ENCODE measurements around the gene C19orf85.

DNA sequence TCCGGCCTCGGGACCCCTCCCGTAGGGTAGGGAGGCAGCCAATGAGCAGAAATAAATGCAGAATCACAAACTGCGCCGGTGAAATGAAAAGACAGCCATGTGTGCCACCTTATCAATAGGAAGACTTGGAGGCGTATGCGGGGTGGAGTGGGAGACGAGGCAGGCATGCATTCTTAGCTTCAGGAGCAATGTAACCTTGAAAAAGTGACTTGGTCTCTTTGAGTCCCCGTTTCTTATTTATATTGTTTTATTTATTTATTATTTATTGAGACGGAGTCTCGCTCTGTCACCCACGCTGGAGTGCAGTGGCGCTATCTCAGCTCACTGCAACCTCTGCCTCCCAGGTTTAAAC is 39.7 kb upstream of the C19orf85 start:
- TF ChIP-seq, protein P1, sequence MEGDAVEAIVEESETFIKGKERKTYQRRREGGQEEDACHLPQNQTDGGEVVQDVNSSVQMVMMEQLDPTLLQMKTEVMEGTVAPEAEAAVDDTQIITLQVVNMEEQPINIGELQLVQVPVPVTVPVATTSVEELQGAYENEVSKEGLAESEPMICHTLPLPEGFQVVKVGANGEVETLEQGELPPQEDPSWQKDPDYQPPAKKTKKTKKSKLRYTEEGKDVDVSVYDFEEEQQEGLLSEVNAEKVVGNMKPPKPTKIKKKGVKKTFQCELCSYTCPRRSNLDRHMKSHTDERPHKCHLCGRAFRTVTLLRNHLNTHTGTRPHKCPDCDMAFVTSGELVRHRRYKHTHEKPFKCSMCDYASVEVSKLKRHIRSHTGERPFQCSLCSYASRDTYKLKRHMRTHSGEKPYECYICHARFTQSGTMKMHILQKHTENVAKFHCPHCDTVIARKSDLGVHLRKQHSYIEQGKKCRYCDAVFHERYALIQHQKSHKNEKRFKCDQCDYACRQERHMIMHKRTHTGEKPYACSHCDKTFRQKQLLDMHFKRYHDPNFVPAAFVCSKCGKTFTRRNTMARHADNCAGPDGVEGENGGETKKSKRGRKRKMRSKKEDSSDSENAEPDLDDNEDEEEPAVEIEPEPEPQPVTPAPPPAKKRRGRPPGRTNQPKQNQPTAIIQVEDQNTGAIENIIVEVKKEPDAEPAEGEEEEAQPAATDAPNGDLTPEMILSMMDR (IDR thresholded peaks at IDR 0.05; ENCODE audit: low read depth, low read length): no peak
- TF ChIP-seq EZH2phosphoT487 (IDR thresholded peaks at IDR 0.05; ENCODE audit: low read depth): no peak
